Hematopoietic multipotent progenitor cell (in vitro differentiated cells): ENCODE results near the gene CYP17A1. TPM values are rescaled to one million over a fixed set of nuclear protein-coding genes. Genes with fewer than 3 reads are reported as not detected.

Source experiments
- DNase-seq, 3 donors: peaks; one replicate each; pipeline ENCODE4 v3.0.0-alpha.2; 2011 to 2015; ENCODE audit warnings: low read depth in 2 of 3, low spot score in 2 of 3
- total RNA-seq: library from RNA; depleted of rRNA; stranded (reverse); fragments of >200 nt; gene quantifications from one replicate; pipeline ENCODE4 v1.2.3, GENCODE V29; 2012

CYP17A1 gene
- total RNA-seq, 1 donor = not detected

DNA sequence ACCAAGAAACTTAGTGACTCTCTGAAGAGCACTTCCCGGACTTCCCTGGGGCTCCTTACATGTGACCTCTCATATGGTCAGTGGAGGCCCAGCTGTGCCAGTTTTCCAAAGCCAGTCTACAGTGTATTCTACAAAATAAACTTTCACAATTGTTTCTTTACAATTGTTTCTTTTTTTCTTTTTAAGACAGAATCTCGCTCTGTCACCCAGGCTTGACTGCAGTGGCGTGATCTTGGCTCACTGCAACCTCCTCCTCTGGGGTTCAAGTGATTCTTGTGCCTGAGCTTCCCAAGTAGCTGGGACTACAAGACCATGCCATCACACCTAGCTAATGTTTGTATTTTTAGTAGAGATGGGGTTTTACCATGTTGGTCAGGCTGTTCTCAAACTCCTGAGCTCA, 25.9 kb downstream of the CYP17A1 start:
- DNase-seq = no peak

- DNase-seq = no peak
Measured at GRCh38 chr10:102808380-102808779, 28.8 kb downstream of the CYP17A1 start.

DNA sequence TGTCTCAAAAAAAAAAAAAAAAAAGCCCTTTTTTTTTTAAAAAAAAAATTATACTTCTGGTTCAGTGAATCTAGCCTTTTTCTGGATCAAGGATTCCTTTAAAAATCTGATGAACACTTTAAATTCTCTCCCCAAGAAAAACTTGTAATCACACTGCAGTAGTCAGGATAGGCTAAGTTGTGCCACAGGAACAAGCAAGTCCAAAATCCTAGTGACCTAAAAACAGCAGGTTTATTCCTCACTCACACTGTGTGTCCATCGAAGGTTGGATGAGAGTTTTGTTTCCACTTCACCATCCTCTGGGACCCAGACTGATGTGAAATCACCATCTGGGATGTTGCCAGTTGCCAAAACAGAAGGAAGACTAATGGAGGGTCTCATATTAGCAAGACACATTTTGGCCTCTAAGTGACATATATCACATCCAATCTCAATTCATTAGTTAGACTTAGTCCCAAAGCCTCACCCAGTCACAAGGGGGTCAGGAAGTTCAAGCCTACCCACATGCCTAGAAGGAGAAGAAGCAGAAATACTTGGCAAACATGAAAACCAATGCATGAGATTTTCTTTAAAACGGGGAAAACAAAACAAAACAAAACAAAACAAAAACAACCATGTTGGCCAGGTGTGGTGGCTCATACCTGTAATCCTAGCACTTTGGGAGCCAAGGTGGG, 32.7 kb downstream of the CYP17A1 start:
- DNase-seq = no peak

- no peak for DNase-seq
Measured at GRCh38 chr10:102802920-102803534, 34.2 kb downstream of the CYP17A1 start.

DNA sequence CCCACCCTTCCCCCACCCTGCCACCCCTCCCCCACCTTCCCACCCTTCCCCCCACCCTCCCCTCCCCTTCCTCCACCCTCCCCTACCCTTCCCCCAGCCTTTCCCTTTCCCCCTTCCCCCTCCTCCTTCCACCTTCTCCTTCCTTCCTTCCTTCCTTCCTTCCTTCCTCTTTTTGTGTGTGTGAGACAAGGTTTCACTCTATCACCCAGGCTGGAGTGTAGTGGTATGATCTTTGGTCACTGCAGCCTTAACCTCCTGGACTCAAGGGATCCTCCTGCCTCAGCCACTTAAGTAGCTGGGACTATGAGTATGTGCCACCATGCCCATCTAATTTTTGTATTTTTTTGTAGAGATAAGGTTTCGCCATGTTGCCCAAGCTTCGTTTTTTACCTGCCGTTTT, 35.2 kb downstream of the CYP17A1 start:
- DNase-seq = peak in 1 of 3 donors; percentile 31

- no peak for DNase-seq
Measured at GRCh38 chr10:102801496-102801895, 35.7 kb downstream of the CYP17A1 start.

GRCh38 chr10:102800611-102801335, 36.4 kb downstream of the CYP17A1 start:
- no peak for DNase-seq

DNA sequence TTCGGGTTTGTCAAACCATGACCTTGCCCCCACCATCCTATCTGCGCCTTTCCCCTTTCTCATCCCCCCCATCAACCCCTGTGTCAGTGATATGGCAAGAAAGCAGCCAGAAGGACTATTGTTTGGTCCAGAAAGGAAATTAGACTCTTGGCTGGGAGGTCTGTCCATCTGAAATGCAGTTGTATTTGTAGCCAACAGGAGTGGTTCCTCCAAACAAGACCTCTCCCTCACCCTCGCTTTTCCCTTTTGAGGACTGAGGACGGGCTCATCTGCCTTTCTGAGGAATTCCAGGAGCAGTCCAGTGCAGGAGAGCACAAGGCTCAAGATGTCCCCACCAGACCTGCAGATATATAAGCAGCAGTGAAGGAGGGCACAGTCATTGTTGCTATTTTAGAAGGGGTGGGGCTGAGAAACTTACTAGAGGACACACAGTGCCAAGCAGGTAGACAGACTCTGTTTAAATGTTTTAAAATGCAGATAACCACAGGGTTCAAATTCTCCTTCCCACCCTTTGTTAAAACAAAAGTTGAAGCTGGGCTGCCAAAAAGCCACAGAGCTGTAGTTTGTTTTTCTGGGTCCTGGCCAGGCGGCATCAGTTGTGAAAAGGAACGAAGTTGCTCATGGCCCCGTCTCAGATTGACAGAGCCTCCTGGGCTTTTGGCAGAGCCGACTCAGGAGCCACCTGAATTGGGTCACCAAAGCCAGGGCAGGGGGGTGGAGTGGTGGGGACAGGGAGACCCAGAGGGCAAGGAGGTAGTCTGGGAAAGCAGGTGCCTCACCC, 37.3 kb downstream of the CYP17A1 start:
- DNase-seq = no peak

GRCh38 chr10:102796407-102797176, 40.6 kb downstream of the CYP17A1 start:
- DNase-seq = peak in 1 of 3 donors; percentile 67

GRCh38 chr10:102795453-102796406, 41.5 kb downstream of the CYP17A1 start:
- DNase-seq = no peak

- DNase-seq = no peak
Measured at GRCh38 chr10:102791754-102792395, 45.3 kb downstream of the CYP17A1 start.

GRCh38 chr10:102785818-102786217, 51.4 kb downstream of the CYP17A1 start:
- peak in 2 of 3 donors; percentile 74 to 78 for DNase-seq

GRCh38 chr10:102783568-102783967, 53.6 kb downstream of the CYP17A1 start:
- no peak for DNase-seq

DNA sequence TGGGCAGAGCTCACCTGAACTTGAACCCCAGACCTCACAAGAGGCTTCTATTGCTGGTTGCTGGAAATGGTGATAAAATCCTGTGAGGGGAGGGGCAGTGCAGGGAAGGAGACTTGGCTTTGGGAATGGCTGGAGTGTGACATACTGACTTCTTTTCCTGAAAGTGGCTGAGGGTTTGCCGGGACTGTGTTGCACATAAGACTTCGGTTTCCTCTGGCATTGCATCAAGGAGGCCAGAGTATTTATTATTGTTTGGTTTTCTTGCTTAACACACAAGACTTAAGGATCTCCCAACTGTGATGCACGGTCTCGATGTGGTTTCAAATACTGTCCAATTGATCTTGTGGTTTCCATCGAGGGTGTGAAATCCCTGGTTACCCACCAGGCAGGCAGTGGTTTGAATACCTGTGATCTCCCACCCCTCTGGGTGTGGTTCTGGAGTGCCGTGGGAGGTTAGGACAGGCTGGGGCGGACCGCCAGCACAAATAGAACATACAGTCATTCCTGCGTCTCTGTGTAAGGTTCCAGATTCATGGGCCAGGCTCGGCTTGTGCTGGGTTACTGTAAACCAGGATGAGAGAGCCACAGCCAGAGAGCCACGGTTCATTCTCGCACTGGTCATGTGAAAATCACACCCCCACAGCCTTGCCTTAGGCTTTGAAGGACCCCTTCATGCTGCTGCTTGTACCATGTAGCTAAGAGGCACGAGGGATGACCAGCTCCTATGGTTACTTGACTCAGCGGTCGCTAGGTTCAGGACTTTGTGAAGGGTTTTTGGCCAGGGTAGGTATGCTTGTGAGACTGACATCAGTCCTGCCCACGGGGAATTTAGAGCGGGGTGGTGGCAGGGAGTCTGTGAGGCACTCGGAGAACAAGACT, 54.3 kb downstream of the CYP17A1 start:
- DNase-seq = no peak

DNA sequence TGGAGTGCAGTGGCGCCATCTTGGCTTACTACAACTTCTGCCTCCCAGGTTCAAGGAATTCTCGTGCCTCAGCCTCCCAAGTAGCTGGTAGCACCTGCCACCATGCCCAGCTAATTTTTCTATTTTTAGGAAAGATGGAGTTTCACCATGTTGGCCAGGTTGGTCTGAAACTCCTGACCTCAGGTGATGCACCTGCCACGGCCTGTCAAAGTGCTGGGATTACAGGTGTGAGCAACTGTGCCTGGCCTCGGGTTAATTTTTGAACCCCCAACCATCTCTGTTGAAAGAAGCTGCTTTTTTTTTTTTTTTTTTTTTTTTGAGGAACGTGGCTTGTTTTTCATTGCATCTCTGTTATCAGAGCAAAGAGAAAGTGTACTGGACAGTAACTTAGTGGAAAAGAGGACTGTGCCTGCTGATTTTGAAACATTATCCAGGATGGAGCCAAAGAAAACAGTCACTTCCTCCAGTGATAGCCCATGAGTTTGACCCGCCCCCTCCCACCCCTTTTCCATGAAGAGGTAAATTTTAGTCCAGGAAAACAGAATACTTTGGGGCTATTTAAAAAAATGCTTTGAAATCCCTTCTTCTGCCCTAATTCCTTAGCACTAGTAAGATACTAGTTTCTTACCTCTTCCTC, 55.2 kb downstream of the CYP17A1 start:
- DNase-seq = no peak

GRCh38 chr10:102781090-102781920, 55.9 kb downstream of the CYP17A1 start:
- peak in 1 of 3 donors; percentile 20 for DNase-seq
